ENCODE measurements around the gene KCTD1. TPM values are rescaled to one million over a fixed set of nuclear protein-coding genes. Genes with fewer than 3 reads are reported as not detected.

Gene KCTD1
- total RNA-seq, 6 experiments from 2014 or later: 14.7 to 18.5 (median 17.7) TPM

DNA sequence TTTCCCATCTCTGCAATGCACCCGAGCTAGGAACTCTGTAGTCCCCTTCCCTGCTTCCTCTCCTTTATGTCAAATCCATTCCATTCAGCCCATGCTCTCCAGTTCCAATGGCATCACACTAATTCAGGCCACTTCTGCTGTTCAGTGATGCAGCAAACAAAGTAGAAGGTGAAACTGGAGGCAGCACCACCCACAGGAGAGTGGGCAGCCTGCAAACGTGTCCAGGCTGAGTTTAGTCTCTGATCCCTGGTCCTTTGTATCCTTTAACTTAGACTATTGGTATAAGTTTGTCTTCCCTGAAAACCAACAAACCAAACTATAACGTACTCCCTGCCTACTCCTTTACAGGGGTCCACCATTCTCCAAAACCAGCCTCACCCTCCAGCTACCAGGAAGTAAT lies 14.7 kb upstream of the KCTD1 start:
- TF ChIP-seq, protein P1, sequence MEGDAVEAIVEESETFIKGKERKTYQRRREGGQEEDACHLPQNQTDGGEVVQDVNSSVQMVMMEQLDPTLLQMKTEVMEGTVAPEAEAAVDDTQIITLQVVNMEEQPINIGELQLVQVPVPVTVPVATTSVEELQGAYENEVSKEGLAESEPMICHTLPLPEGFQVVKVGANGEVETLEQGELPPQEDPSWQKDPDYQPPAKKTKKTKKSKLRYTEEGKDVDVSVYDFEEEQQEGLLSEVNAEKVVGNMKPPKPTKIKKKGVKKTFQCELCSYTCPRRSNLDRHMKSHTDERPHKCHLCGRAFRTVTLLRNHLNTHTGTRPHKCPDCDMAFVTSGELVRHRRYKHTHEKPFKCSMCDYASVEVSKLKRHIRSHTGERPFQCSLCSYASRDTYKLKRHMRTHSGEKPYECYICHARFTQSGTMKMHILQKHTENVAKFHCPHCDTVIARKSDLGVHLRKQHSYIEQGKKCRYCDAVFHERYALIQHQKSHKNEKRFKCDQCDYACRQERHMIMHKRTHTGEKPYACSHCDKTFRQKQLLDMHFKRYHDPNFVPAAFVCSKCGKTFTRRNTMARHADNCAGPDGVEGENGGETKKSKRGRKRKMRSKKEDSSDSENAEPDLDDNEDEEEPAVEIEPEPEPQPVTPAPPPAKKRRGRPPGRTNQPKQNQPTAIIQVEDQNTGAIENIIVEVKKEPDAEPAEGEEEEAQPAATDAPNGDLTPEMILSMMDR (IDR thresholded peaks at IDR 0.05): no peak
- Mint-ChIP-seq H3K4me1 (ENCODE audit: low read depth) (peaks cover under 1% of the 10 kb centered on the region), H3K36me3 (ENCODE audit: low read depth) (no peaks in the 10 kb centered on the region; the same call in 1 of the 2 replicates), H3K4me3 (no peak overlapping the region), H3K9me3 (peaks cover 9% of the 10 kb centered on the region; the same call in 1 of the 2 replicates), H3K27ac (no peak overlapping the region), H3K27me3 (ENCODE audit: insufficient read depth) (peaks cover 12% of the 10 kb centered on the region)
- no peak for DNase-seq

- Mint-ChIP-seq H3K4me3 (no peak overlapping the region), H3K36me3 (ENCODE audit: low read depth) (no peaks in the 10 kb centered on the region; the same call in 1 of the 2 replicates), H3K4me1 (ENCODE audit: low read depth) (peaks cover 5% of the 10 kb centered on the region), H3K27ac (no peak overlapping the region), H3K27me3 (ENCODE audit: insufficient read depth) (peaks cover 12% of the 10 kb centered on the region), H3K9me3 (peaks cover 9% of the 10 kb centered on the region; the same call in 1 of the 2 replicates)
- TF ChIP-seq, protein P1 (IDR thresholded peaks at IDR 0.05): no peak
- DNase-seq: no peak
Measured at GRCh38 chr18:26562568-26562967, 14.2 kb upstream of the KCTD1 start.

DNA sequence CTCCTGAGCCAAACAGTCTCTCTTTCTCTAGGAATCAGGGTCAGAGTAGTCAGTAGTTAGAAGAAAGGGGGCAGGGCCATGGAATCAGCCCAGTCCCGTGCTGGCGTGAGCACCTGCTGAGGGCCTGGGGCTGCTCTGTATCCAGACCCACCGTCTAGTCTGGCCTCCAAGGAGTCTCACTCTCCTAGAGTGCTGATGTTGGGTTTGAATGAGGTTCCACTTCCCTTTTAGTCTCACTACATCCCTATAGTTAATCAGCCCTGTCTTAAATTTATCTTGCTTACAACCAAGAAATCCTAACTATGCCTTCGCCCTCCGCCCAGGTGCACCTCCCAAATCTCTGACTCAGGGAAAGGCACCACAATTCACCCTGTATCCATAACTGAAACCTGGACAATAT lies 13.4 kb upstream of the KCTD1 start:
- TF ChIP-seq, protein P1 (IDR thresholded peaks at IDR 0.05): no peak
- no peak overlapping the region for H3K4me3 Mint-ChIP-seq
- peaks cover 13% of the 10 kb centered on the region for H3K4me1 Mint-ChIP-seq (ENCODE audit: low read depth)
- H3K9me3 Mint-ChIP-seq: peaks cover 9% of the 10 kb centered on the region; the same call in 1 of the 2 replicates
- no peaks in the 10 kb centered on the region; the same call in 1 of the 2 replicates for H3K36me3 Mint-ChIP-seq (ENCODE audit: low read depth)
- H3K27me3 Mint-ChIP-seq (ENCODE audit: insufficient read depth): peaks cover 12% of the 10 kb centered on the region
- H3K27ac Mint-ChIP-seq: no peak overlapping the region
- no peak for DNase-seq

- no peaks in the 10 kb centered on the region; the same call in 1 of the 2 replicates for H3K36me3 Mint-ChIP-seq (ENCODE audit: low read depth)
- no peak overlapping the region for H3K4me3 Mint-ChIP-seq
- peak; percentile 35 for DNase-seq
- no peaks in the 10 kb centered on the region for H3K9me3 Mint-ChIP-seq
- TF ChIP-seq, protein P1 (IDR thresholded peaks at IDR 0.05): no peak
- peaks cover 11% of the 10 kb centered on the region for H3K27me3 Mint-ChIP-seq (ENCODE audit: insufficient read depth)
- H3K27ac Mint-ChIP-seq: peak overlapping the region; percentile 57
- peaks cover 27% of the 10 kb centered on the region for H3K4me1 Mint-ChIP-seq (ENCODE audit: low read depth)
Measured at GRCh38 chr18:26556573-26556972, 8.2 kb upstream of the KCTD1 start.

- peaks cover 16% of the 10 kb centered on the region for H3K27me3 Mint-ChIP-seq (ENCODE audit: insufficient read depth)
Measured at GRCh38 chr18:26555804-26556553, 7.6 kb upstream of the KCTD1 start.

More at GRCh38 chr18:26555804-26556553, 7.6 kb upstream of the KCTD1 start:
- no peaks in the 10 kb centered on the region; the same call in 1 of the 2 replicates for H3K36me3 Mint-ChIP-seq (ENCODE audit: low read depth)
- no peak for DNase-seq
- H3K9me3 Mint-ChIP-seq: no peaks in the 10 kb centered on the region
- TF ChIP-seq, protein P1 (IDR thresholded peaks at IDR 0.05): no peak
- H3K4me1 Mint-ChIP-seq (ENCODE audit: low read depth): peaks cover 27% of the 10 kb centered on the region
- H3K27ac Mint-ChIP-seq: peak overlapping the region; percentile 57; the same call in 1 of the 2 replicates
- H3K4me3 Mint-ChIP-seq: no peak overlapping the region
